H1 (cell line): ENCODE data around the gene ZNF584. TPM values are rescaled to one million over a fixed set of nuclear protein-coding genes. Genes with fewer than 3 reads are reported as not detected.

Source experiments
- ATF2 ChIP-seq: IDR thresholded peaks from 2 replicates; pipeline ENCODE4 v1.6.1; 2012; ENCODE audit warnings: low read length, inconsistent platforms
- BACH1 ChIP-seq: IDR thresholded peaks from 2 replicates; pipeline ENCODE4 v1.6.1; 2012; ENCODE audit warnings: low read length, improper control_type of control experiment
- CTBP2 ChIP-seq: IDR thresholded peaks from 2 replicates; pipeline ENCODE4 v1.7.0; 2011; ENCODE audit warnings: borderline replicate concordance, mild to moderate bottlenecking, moderate library complexity, mixed read lengths, low read length; ENCODE audit not compliant: insufficient read depth, insufficient read length
- EGR1 ChIP-seq: IDR thresholded peaks from 2 replicates; pipeline ENCODE4 v1.6.1; 2011; ENCODE audit warnings: low read depth, low read length, borderline replicate concordance
- HDAC2 ChIP-seq, 2 experiments: fragments of 300-600 bp in 1 of 2; sonication (generic) in 1 of 2; IDR thresholded peaks; 2 replicates each; pipeline ENCODE4 v1.6.1; 2011 to 2012; ENCODE audit warnings: low read depth in 2 of 2, low read length in 2 of 2, mild to moderate bottlenecking in 2 of 2, moderate library complexity in 2 of 2, borderline replicate concordance in 1 of 2, inconsistent platforms in 1 of 2
- MAFK ChIP-seq: IDR thresholded peaks from 2 replicates; pipeline ENCODE4 v1.6.1; 2012; ENCODE audit warnings: low read depth, mild to moderate bottlenecking, improper control_type of control experiment, low read length
- POLR2A ChIP-seq, 2 experiments: IDR thresholded peaks; 1 replicate in 1 of 2; 2 replicates in 1 of 2; pipeline ENCODE4 v1.6.1; 2011; ENCODE audit warnings: low read depth in 2 of 2, low read length in 2 of 2, mild to moderate bottlenecking in 2 of 2; ENCODE audit errors: control extremely low read depth in 1 of 2
- RBBP5 ChIP-seq: IDR thresholded peaks from 2 replicates; pipeline ENCODE4 v1.7.1; 2012; ENCODE audit warnings: low read depth, mild to moderate bottlenecking, inconsistent platforms, low read length, moderate library complexity, borderline replicate concordance
- RFX5 ChIP-seq: IDR thresholded peaks from 2 replicates; pipeline ENCODE4 v1.6.1; 2011; ENCODE audit warnings: low read depth, low read length, improper control_type of control experiment, borderline replicate concordance
- TEAD4 ChIP-seq: IDR thresholded peaks from 2 replicates; pipeline ENCODE4 v1.6.1; 2012; ENCODE audit warnings: low read depth, low read length, inconsistent platforms, mixed read lengths
- polyA plus RNA-seq, 7 experiments: library from polyadenylated mRNA; depleted of rRNA in 3 of 7; stranded (reverse) in 5 of 7; unstranded in 2 of 7; fragments of >200 nt in 5 of 7; fragments of 200-250 nt in 2 of 7; gene quantifications; 1 replicate in 5 of 7; 2 replicates in 1 of 7; 4 replicates in 1 of 7; pipeline versions ENCODE4 v1.2.1 to v1.2.3, GENCODE V29; 2011 to 2013; ENCODE audit warnings: missing spikeins in 2 of 7, mixed read lengths in 2 of 7
- total RNA-seq: library from RNA; stranded (reverse); fragmentation: NEBNext Ultra II Directional; extraction: Animal tissue kit (Norgen Biotek cat#: 25700); gene quantifications from 2 replicates; pipeline ENCODE4 v1.2.1, GENCODE V29; 2021

Gene ZNF584
- total and polyA plus RNA-seq, 2 of the 8 experiments (the other 6 are each of a cell fraction or from before 2014, with no cell fraction given) = 2.5 to 5.2 TPM

GRCh38 chr19:58396691-58397532 is 11.5 kb upstream of the ZNF584 start (continued):
- TF ChIP-seq MAFK (no peak), CTBP2 (no peak), RFX5 (no peak), RBBP5 (no peak), ATF2 (no peak), HDAC2 (IDR thresholded peaks at IDR 0.05; ENCODE audit: borderline replicate concordance in 1 of 2, low read depth in 2 of 2, low read length in 2 of 2) (no peak), BACH1 (no peak), EGR1 (no peak), TEAD4 (no peak), POLR2A (IDR thresholded peaks at IDR 0.05; ENCODE audit: control extremely low read depth in 1 of 2, low read depth in 2 of 2, low read length in 2 of 2) (no peak)
